ENCODE data around the gene FGFR2.

Gene FGFR2

GRCh38 chr10:121618906-121619305 is 20.7 kb upstream of the FGFR2 start:
- DNase-seq (ENCODE audit: low read depth in 2 of 2) = no peak
- TF ChIP-seq CTCF (IDR thresholded peaks at IDR 0.05; ENCODE audit: low read depth, low read length) = no peak
- H3K4me3 ChIP-seq (replicated peaks in 1 of 2; ENCODE audit: low read depth in 2 of 2, low read length in 2 of 2) = no peak overlapping the region

- TF ChIP-seq CTCF (IDR thresholded peaks at IDR 0.05; ENCODE audit: low read depth, low read length) = no peak
- no peak overlapping the region for H3K4me3 ChIP-seq (replicated peaks in 1 of 2; ENCODE audit: low read depth in 2 of 2, low read length in 2 of 2)
- no peak for DNase-seq (ENCODE audit: low read depth in 2 of 2)
Observed at GRCh38 chr10:121617176-121617575, 18.9 kb upstream of the FGFR2 start.

- DNase-seq (ENCODE audit: low read depth in 2 of 2) = no peak
- no peak for TF ChIP-seq CTCF (IDR thresholded peaks at IDR 0.05; ENCODE audit: low read depth, low read length)
- no peak overlapping the region for H3K4me3 ChIP-seq (replicated peaks in 1 of 2; ENCODE audit: low read depth in 2 of 2, low read length in 2 of 2)
Observed at GRCh38 chr10:121616291-121616690, 18.0 kb upstream of the FGFR2 start.

GRCh38 chr10:121615836-121616235 is 17.6 kb upstream of the FGFR2 start:
- TF ChIP-seq CTCF (IDR thresholded peaks at IDR 0.05; ENCODE audit: low read depth, low read length) = no peak
- H3K4me3 ChIP-seq (replicated peaks in 1 of 2; ENCODE audit: low read depth in 2 of 2, low read length in 2 of 2) = no peak overlapping the region
- no peak for DNase-seq (ENCODE audit: low read depth in 2 of 2)

GRCh38 chr10:121615435-121615793 is 17.2 kb upstream of the FGFR2 start:
- no peak overlapping the region for H3K4me3 ChIP-seq (replicated peaks in 1 of 2; ENCODE audit: low read depth in 2 of 2, low read length in 2 of 2)
- no peak for DNase-seq (ENCODE audit: low read depth in 2 of 2)
- TF ChIP-seq CTCF (IDR thresholded peaks at IDR 0.05; ENCODE audit: low read depth, low read length) = no peak

GRCh38 chr10:121614613-121615434 is 16.6 kb upstream of the FGFR2 start:
- TF ChIP-seq CTCF (IDR thresholded peaks at IDR 0.05; ENCODE audit: low read depth, low read length) = no peak
- no peak overlapping the region for H3K4me3 ChIP-seq (replicated peaks in 1 of 2; ENCODE audit: low read depth in 2 of 2, low read length in 2 of 2)
- no peak for DNase-seq (ENCODE audit: low read depth in 2 of 2)

- TF ChIP-seq CTCF (IDR thresholded peaks at IDR 0.05; ENCODE audit: low read depth, low read length) = no peak
- H3K4me3 ChIP-seq (replicated peaks in 1 of 2; ENCODE audit: low read depth in 2 of 2, low read length in 2 of 2) = no peak overlapping the region
- no peak for DNase-seq (ENCODE audit: low read depth in 2 of 2)
Observed at GRCh38 chr10:121613456-121613855, 15.2 kb upstream of the FGFR2 start.

Measured in cardiac fibroblast (primary cell).